ENCODE measurements around the gene DLGAP5.

The DLGAP5 gene, protein sequence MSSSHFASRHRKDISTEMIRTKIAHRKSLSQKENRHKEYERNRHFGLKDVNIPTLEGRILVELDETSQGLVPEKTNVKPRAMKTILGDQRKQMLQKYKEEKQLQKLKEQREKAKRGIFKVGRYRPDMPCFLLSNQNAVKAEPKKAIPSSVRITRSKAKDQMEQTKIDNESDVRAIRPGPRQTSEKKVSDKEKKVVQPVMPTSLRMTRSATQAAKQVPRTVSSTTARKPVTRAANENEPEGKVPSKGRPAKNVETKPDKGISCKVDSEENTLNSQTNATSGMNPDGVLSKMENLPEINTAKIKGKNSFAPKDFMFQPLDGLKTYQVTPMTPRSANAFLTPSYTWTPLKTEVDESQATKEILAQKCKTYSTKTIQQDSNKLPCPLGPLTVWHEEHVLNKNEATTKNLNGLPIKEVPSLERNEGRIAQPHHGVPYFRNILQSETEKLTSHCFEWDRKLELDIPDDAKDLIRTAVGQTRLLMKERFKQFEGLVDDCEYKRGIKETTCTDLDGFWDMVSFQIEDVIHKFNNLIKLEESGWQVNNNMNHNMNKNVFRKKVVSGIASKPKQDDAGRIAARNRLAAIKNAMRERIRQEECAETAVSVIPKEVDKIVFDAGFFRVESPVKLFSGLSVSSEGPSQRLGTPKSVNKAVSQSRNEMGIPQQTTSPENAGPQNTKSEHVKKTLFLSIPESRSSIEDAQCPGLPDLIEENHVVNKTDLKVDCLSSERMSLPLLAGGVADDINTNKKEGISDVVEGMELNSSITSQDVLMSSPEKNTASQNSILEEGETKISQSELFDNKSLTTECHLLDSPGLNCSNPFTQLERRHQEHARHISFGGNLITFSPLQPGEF

DNA sequence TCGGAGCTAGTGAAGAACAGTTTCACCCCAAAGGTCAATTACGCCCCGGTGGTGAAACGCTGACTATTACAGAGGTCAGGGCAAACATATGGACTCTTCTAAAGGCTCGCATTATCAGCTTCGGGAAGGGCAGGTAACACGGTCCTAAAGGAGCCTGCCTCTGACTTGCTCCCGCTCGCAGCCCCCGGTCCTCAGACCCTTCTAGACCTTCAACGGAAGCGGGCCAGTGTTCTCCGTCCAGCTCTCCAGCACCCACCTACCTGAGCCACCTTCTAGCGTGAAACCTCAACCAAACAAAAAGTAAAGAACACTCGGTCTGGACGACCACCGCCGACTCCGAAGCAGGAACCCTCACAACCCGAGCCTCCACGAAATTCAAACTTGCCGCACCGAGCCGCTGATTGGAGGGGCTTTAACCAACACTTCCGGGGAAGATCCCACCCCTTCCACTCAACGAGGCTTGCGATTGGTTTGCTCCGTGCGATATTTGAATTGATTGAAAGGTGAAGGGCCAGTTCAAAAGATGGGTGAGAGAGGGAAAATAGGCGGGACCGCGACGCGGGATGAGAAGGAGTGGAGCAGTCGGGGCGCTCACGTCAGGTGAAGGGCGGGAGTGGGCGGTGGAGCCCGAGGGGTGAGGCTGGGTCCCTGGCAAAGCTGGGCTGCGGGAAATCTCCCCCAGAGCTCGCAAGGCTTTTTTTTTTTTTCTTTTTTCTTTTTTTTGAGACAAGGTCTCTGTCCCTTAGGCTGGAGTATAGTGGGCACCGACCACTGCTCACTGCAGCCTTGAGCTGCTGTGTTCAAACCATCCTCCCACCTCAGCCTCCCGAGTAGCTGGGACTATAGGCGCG, at the start of gene DLGAP5:
DLGAP5 (minus strand) TSS at position 383 of the 851 bp plus-strand sequence. CDS start 2,406 bp downstream, outside the sequence.
- DNase-seq = peak; percentile 99
- in situ Hi-C loops (cut with MboI; ENCODE audit: low pct_unique_long_range_greater_than_20kb, low sequenced_read_pairs) = no loop called here

DNA sequence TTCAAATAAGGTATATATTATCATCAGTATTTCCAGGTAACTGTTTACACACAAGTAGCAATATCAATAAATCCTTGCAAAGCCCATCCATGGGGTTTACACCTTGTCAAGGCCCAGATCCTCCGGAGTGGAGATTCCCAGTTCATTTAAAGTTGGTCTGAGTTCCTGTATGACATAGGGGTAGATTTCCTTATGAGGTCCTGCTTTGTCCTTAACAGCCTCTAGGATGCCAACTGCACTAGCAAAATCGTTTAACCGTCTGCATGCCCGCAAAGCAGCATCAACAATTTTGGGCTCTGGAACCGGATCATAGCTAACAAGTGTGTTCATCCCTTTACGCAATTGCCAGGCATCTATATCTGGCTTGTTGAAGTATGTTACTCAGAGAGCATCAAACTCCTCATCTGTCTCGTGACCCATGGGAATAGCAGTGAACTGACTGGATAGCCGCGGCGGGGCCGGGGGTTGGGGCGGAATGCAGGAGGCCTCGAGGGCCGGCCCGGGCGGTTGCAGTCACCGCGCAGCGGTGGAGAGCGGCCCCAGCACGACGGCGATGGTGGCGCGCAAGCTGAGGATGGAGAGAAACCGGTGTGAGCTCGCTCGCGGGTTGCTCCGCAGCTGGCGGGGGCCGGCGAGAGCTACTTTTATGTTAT, 49.3 kb upstream of the DLGAP5 start:
- in situ Hi-C loops (cut with MboI; ENCODE audit: low pct_unique_long_range_greater_than_20kb, low sequenced_read_pairs) = no loop called here

DNA sequence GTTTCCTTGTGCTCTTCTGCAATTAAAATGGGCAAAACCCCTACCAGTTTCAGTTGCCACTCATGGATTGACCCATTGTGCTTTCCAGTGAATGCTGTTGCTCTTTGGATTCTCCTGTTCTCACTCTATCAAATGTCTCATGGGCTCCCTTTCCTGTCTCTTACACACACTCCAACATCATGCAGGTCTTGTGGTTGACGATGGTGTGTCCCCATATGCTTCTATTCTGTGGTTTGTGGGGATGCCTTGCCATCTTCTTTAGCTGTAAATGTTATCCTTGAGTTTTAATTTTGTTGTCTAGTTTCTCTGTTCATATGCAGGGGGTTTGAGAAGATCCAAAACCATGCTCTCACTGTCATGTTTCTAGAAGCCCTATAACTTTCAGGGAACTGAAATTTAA, 47.9 kb upstream of the DLGAP5 start:
- in situ Hi-C loops (cut with MboI; ENCODE audit: low pct_unique_long_range_greater_than_20kb, low sequenced_read_pairs) = no loop called here
- DNase-seq = peak; percentile 10

More for the DNA sequence above, 49.3 kb upstream of the DLGAP5 start:
- no peak for DNase-seq

DNA sequence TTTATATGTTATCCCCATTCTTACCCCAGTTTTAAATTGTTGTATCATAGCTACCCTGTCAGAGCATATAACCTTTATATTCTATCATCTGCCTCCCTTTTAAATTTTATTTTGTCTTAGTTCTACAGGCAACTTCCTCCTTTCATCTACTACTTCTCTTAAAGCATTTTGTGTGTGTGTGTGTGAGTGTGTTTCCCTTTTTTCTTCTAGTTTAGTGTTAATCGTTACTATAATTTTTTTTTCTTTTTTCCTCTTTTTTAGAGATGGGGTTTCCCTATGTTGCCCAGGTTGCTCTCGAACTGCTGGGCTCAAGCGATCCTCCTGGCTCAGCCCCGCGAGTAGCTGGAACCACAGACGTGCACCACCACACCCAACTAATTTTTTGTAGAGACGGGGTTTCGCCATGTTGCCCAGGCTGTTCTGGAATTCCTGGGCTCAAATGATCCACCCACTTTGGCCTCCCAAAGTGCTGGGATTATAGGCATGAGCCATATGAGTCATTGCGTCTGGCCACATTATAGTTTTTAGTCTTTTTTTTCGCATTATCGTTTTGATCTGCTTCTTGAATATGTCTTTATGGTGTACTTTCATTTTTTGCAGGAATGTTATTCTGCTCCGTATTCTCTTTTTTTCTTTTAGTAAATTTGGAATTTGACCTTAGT, 46.8 kb upstream of the DLGAP5 start:
- in situ Hi-C loops (cut with MboI; ENCODE audit: low pct_unique_long_range_greater_than_20kb, low sequenced_read_pairs) = no loop called here
- peak; percentile 62 for DNase-seq

DNA sequence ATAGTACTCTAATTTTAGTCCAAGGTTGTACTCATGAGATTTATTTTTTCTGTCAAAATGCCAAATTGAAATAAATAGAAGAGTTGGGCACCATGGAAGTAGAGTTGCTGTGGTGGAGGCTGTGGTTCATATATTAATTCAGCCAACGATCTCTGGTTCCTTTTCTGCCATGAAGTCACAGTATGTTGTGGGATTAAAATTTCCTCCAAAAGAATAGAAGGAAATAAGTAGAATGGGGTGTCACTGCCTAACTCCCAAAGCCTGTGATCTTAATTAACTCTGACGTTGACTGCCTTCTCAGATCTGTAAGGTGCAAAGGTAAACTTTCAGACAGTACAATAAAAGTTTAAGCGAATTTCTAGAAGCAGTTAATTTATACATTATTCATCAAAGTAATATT, 42.2 kb upstream of the DLGAP5 start:
- in situ Hi-C loops (cut with MboI; ENCODE audit: low pct_unique_long_range_greater_than_20kb, low sequenced_read_pairs) = no loop called here
- DNase-seq = no peak

DNA sequence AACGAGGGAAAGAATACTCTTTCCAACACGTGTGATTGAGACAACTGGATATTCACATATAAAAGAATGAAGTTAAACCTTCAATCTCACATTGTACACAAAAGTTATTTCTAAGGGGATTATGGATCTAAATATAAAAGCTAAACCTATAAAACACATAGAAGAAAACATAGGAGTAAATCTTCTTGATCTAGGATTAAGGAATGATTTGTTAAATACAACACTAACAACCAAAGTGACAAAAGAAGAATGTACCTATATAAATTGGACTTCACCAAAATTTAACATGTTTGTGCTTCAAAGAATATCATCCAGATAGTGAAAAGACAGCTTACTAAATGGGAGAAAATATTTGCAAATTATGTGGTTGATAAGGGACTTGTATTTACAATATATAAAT, 36.9 kb upstream of the DLGAP5 start:
- no peak for DNase-seq
- in situ Hi-C loops (cut with MboI; ENCODE audit: low pct_unique_long_range_greater_than_20kb, low sequenced_read_pairs) = no loop called here

DNA sequence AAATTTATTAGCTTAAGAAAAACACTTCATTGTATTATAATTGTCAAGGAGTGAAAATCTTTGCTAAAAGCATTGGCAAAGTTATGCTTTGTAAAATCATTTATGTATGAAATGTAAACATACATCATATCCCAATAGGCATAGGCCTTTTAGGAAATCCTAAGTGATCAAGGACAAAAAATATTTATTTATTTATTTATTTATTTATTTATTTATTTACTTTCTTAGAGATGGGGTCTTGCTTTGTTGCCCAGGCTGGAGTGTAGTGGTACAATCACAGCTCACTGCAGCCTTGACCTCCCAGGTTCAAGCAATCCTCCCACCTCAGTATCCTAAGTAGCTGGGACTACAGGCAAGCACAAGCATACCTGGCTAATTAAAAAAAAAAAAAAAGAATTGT, 32.0 kb upstream of the DLGAP5 start:
- DNase-seq = no peak
- in situ Hi-C loops (cut with MboI; ENCODE audit: low pct_unique_long_range_greater_than_20kb, low sequenced_read_pairs) = no loop called here

DNA sequence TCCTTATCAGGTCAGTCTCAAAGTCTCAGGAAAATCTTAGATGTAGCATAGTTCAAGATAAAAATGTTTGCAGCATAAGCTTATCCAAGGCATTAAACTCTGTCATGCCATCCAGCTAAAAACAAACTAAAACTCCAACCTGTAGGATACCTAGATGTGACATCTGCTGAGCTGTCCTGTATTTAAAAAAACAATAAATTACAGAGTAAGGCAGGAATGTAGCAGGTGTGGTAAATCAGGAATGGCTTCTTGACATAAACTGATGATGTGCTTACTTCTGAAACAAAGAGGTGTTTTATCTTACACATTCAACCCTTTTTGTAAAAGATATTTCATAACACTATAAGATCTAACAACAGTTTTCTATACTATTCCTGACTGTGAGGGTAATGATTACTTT, 30.6 kb upstream of the DLGAP5 start:
- in situ Hi-C loops (cut with MboI; ENCODE audit: low pct_unique_long_range_greater_than_20kb, low sequenced_read_pairs) = no loop called here
- DNase-seq = no peak

DNA sequence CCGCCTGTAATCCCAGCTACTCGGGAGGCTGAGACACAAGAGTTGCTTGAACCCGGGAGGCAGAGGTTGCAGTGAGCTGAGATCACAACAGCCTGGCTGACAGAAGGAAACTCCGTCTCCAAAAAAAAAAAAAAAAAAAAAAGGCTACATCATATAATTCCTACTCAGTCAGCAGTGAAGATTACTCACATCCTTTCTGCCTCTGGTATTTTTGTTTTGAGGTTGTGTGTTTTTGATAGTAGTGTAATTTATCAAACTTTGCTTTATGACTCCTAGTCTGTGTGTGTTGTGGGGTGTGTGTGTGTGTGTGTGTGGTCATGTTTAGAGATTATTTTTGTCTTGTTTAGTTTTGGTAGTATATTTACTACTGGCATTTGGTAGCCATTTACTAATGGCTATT, 29.8 kb upstream of the DLGAP5 start:
- DNase-seq = no peak
- in situ Hi-C loops (cut with MboI; ENCODE audit: low pct_unique_long_range_greater_than_20kb, low sequenced_read_pairs) = no loop called here

DNA sequence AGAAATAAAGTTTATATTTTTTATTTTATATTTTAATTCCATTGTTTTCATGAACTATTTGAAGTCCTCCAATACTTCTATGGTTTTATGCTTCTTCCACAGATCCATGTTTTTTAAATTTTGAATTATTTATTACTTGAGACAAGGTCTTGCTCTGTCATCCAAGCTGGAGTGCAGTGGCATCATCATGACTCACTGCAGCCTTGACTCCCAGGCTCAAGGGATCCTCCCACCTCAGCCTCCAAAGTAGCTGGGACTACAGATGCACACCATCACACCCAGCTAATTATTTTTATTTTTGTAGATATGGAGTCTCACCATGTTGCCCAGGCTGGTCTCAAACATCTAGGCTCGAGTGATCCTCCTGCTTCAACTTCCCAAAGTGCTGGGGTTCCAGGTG, 28.8 kb upstream of the DLGAP5 start:
- DNase-seq = no peak
- in situ Hi-C loops (cut with MboI; ENCODE audit: low pct_unique_long_range_greater_than_20kb, low sequenced_read_pairs) = no loop called here

DNA sequence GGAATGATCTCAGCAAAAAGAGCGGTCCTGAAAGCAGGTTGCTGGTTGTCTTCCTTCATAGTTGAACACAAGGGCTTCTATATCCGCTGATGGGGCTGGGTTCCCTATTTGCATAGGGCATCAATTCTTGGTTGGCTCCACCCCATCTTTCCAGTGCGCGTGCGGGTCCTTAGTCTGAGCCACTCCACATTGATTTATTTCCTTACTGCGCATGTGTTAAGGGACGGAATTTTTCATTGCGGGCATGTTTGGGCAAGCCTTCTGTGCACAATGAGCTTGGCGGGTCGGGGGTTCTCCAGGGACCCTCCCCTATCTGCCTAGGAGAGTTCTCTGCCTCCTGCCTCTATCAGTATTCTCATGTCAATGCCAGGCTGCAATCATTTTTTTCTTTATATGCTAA, 21.2 kb upstream of the DLGAP5 start:
- peak; percentile 12 for DNase-seq
- in situ Hi-C loops (cut with MboI; ENCODE audit: low pct_unique_long_range_greater_than_20kb, low sequenced_read_pairs) = no loop called here

DNA sequence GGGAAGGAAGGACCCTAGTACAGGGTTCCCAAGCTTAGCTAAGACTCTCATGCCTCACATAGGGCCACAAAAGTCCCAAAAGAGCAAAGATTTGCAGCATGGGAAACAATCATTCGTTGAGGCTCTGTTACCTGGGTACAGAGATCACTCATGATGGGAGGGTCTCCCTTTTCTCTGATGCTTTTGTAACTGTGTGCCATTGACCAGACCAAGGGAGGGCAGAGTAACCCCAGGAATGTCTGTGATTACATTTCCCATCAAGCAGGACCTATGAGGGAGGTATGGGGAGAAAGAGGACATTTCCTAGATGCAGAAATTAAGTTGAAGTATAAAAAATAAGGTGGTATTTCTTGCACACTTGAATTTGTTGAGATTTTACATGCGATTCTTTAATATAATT, 16.4 kb upstream of the DLGAP5 start:
- in situ Hi-C loops (cut with MboI; ENCODE audit: low pct_unique_long_range_greater_than_20kb, low sequenced_read_pairs) = no loop called here

DNA sequence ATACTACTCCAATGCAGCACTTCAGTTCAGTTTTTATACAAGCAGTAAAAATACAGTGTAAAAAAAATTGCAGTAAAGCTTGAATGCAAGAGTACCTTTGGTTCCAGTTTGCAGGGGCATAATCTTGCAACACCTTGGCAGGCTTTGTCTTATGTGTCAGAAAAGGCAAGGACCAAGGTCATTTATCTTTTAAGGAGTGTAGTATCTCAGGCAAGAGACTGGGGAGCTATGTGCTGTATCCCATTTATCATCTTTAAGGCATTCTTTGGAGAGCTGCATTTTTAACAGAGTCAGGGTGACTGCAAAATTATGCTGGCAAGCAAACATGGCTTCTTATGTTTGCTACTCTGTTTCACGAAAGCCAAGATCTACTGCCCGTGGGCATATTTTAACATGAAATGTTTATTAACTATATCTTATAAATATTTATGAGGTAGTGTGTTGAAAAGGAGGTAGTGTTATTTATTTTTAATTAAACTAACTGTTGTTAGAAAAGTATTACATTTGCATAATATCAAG, 14.8 kb upstream of the DLGAP5 start:
- DNase-seq = no peak
- in situ Hi-C loops (cut with MboI; ENCODE audit: low pct_unique_long_range_greater_than_20kb, low sequenced_read_pairs) = no loop called here

More for the DNA sequence above, 16.4 kb upstream of the DLGAP5 start:
- DNase-seq = no peak

DNA sequence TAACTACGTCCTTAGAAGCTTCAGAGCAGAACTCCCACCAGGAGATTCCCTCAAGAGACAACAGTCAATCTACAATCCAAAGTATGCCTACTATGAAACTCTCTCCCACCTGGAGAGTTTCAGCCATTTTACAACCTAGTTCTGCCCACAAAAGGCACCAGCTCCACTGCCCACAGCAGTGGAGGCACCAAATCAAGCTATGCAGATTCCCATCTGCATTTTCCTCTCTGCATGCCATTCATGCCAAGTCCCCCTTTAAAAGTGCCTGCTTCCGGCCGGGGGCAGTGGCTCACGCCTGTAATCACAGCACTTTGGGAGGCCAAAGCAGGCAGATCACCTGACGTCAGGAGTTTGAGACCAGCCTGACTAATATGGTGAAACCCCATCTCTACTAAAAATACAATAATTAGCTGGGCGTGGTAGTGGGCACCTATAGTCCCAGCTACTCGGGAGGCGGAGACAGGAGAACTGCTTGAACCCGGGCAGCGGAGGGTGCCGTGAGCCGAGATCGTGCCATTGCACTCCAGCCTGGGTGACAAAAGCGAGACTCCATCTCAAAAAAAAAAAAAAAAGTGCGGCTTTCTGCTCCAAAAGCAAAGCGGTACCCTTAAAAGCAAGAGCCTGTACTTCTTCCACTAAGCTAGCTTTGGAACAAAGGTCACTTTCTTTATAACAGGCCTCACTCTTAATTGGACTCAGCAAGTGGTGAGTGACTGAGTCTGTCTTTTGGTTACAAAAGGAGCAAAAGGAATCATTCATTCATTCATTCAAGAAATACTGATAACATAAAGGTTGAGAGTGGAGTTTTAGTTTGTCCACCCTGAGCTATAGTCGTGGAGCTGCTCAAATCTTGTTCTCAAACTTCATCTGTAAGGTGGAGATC, 10.1 kb upstream of the DLGAP5 start:
- in situ Hi-C loops (cut with MboI; ENCODE audit: low pct_unique_long_range_greater_than_20kb, low sequenced_read_pairs) = no loop called here
- no peak for DNase-seq

DNA sequence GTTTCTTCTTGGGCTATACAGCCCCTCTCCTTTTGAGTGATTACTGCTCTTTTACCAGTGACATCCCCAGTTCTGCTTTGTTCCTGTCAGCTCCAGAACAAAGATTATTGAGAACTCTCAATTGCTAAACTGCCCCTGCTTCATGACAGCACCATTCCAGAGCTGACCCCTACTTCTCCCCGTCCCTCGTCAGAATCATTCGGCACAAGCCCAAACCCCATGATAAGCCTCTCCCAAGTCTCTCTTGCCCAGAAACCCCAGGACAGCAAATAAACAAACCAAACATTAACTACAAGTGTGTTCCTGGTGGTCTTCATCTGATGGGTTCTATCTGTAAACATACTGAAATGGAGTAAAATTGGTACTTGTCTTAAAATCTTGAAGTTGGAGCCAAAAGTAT, 9.3 kb upstream of the DLGAP5 start:
- no peak for DNase-seq
- in situ Hi-C loops (cut with MboI; ENCODE audit: low pct_unique_long_range_greater_than_20kb, low sequenced_read_pairs) = no loop called here

DNA sequence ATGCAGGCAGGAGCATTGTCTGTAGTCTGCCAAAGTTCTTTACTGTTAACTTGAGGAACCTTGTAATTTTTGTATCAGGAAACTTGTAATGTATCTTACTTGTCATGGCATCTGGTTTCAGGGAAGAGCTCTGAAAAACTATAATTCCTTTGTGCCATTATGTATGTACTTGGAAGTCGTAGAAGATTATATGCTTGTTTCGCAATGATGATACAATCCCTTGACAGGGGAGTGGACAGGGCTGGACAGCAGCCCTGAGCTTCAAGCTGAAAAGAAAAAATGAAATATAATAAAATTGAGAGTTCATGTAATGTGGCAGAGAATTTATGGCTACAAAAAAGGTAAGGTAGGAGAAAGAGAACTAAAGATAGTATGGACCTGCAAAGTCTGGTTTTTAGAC, 7.4 kb upstream of the DLGAP5 start:
- in situ Hi-C loops (cut with MboI; ENCODE audit: low pct_unique_long_range_greater_than_20kb, low sequenced_read_pairs) = no loop called here
- no peak for DNase-seq

DNA sequence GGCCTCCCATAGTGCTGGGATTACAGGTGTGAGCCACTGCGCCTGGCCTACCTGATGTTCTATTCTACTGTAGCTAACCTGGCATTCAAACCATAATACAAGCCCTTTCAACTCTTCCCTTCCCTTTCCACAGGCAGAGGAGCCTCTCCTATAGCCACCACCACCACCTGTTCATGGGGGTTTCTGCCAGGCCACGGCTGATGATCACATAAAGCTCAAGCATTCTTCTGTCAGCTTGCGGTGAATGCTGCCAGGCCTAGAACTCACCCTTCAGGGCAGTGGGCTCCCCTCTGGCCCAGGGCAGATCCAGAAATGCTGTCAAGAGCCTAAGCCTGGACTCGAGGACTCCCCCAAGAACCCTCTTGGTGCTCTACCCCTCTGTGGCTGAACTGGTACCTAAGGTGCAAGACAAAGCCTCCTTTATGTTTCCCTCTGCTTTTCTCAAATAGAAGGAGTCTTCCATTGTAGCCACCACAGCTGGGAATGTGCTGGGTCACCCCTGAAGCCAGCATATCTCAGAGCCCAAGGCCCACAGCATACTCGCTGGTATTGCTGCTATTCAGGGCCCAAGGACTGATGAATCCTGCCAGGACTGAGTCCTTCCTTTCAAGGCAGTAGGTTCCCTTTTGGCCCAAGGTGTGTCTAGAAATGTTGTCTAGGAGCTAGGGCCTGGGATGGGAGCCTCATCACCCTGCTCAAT, 3.4 kb upstream of the DLGAP5 start:
- no peak for DNase-seq
- in situ Hi-C loops (cut with MboI; ENCODE audit: low pct_unique_long_range_greater_than_20kb, low sequenced_read_pairs) = no loop called here
